ENCODE measurements around the gene MAGEA8. TPM values are rescaled to one million over a fixed set of nuclear protein-coding genes. Genes with fewer than 3 reads are reported as not detected.

MAGEA8 gene
- total and polyA plus RNA-seq, 10 of the 15 experiments (the other 5 are each of a cell fraction or from before 2014, with no cell fraction given), result 0.06 to 0.20 (median 0.13) TPM; not detected in 7

DNA sequence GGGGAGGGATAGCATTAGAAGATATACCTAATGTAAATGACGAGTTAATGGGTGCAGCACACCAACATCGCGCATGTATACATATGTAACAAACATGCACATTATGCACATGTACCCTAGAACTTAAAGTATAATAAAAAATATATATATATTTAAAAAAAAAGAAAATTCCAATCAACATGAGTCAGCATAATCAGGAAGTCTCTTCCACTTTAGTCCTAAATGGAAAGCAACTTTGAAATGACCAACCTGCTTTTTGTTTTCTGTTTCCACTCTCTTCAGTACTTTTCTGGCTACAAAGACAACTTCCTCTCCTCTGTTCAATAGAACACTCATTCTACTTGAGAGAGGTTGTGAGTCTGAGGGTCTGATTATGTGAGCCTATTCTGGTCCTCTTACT, 13.5 kb upstream of the MAGEA8 start (continued):
- TF ChIP-seq EED (IDR thresholded peaks at IDR 0.05; ENCODE audit: low read depth) (no peak), DPF2 (IDR thresholded peaks at IDR 0.05) (no peak), NR2F1 (conservative IDR thresholded peaks at IDR 0.05) (no peak), ASH2L (IDR thresholded peaks at IDR 0.05; ENCODE audit: borderline replicate concordance, low read depth) (no peak)
- TF ChIP-seq, protein P1, sequence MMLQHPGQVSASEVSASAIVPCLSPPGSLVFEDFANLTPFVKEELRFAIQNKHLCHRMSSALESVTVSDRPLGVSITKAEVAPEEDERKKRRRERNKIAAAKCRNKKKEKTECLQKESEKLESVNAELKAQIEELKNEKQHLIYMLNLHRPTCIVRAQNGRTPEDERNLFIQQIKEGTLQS (IDR thresholded peaks at IDR 0.05; ENCODE audit: borderline replicate concordance, extremely low read depth, low read depth, low read length), result no peak

DNA sequence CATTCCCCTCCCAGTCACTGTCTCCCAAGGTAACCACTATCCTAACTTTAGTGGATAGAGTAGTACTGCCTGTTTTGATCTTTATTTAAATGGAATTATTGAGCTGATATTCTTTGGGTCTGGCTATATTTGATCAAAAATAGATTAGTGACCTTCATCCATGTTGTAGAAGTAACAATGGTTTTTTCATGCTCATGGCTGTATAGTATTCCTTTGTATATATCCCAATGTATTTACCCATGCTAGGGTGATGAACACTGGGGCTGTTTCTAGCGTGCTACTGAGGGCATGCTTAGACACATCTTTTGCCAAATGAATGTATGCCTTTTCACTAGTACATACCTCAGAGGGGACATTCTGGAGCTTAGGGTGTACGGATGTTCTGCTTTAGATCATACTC, 10.1 kb upstream of the MAGEA8 start:
- intact Hi-C loops (cut with micrococcal nuclease; ENCODE audit: unreplicated experiment) (no loop called here), in situ Hi-C loops (cut with MboI) (no loop called here)
- no peak for TF ChIP-seq SIX5 (IDR thresholded peaks at IDR 0.05; ENCODE audit: low read depth, low read length, severe bottlenecking)
- TF ChIP-seq BHLHE40 (IDR thresholded peaks at IDR 0.05; ENCODE audit: borderline replicate concordance in 1 of 2, low read depth in 2 of 2, low read length in 1 of 2), result no peak
- TF ChIP-seq PML (IDR thresholded peaks at IDR 0.05; ENCODE audit: low read length), result no peak
- no peak for TF ChIP-seq USF1 (IDR thresholded peaks at IDR 0.05; ENCODE audit: borderline replicate concordance, extremely low read length, insufficient read depth, low read depth, low read length)
- TF ChIP-seq, protein P2, sequence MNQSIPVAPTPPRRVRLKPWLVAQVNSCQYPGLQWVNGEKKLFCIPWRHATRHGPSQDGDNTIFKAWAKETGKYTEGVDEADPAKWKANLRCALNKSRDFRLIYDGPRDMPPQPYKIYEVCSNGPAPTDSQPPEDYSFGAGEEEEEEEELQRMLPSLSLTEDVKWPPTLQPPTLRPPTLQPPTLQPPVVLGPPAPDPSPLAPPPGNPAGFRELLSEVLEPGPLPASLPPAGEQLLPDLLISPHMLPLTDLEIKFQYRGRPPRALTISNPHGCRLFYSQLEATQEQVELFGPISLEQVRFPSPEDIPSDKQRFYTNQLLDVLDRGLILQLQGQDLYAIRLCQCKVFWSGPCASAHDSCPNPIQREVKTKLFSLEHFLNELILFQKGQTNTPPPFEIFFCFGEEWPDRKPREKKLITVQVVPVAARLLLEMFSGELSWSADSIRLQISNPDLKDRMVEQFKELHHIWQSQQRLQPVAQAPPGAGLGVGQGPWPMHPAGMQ (IDR thresholded peaks at IDR 0.05; ENCODE audit: borderline replicate concordance), result no peak
- TF ChIP-seq, protein P3, sequence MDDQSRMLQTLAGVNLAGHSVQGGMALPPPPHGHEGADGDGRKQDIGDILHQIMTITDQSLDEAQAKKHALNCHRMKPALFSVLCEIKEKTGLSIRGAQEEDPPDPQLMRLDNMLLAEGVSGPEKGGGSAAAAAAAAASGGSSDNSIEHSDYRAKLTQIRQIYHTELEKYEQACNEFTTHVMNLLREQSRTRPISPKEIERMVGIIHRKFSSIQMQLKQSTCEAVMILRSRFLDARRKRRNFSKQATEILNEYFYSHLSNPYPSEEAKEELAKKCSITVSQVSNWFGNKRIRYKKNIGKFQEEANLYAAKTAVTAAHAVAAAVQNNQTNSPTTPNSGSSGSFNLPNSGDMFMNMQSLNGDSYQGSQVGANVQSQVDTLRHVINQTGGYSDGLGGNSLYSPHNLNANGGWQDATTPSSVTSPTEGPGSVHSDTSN (IDR thresholded peaks at IDR 0.05; ENCODE audit: insufficient replicate concordance, low read depth, low read length), result no peak
- TF ChIP-seq MTA2 (IDR thresholded peaks at IDR 0.05; ENCODE audit: low read depth), result no peak
- TF ChIP-seq BMI1 (IDR thresholded peaks at IDR 0.05; ENCODE audit: borderline replicate concordance), result no peak
- TF ChIP-seq CHD4 (IDR thresholded peaks at IDR 0.05), result no peak
- TF ChIP-seq SREBF1 (IDR thresholded peaks at IDR 0.05; ENCODE audit: low read length), result no peak
- TF ChIP-seq SUPT20H (IDR thresholded peaks at IDR 0.05; ENCODE audit: borderline replicate concordance, control insufficient read depth, low read depth, low read length), result no peak
- TF ChIP-seq ETV6 (conservative IDR thresholded peaks at IDR 0.05 in 1 of 2, IDR thresholded peaks at IDR 0.05 in 1 of 2; ENCODE audit: borderline replicate concordance in 1 of 2, low read depth in 1 of 2), result no peak
- Histone ChIP-seq H3K79me2 (ENCODE audit: control insufficient read depth, insufficient read depth, low read length) (no peaks in the 10 kb centered on the region), H3K4me2 (ENCODE audit: control insufficient read depth, insufficient read depth) (no peak overlapping the region), H3K36me3 (ENCODE audit: control insufficient read depth in 2 of 2, insufficient read depth in 2 of 2, low read length in 1 of 2) (no peaks in the 10 kb centered on the region), H3K27ac (ENCODE audit: control insufficient read depth, insufficient read depth) (no peak overlapping the region), H3K9ac (ENCODE audit: control insufficient read depth, insufficient read depth, low read length) (no peak overlapping the region), H3K4me3 (no peak overlapping the region), H2AFZ (ENCODE audit: control insufficient read depth, low read depth, low read length) (no peak overlapping the region), H3K4me1 (ENCODE audit: control insufficient read depth, insufficient read depth, low read length) (no peaks in the 10 kb centered on the region), H3K27me3 (replicated peaks in 1 of 2; ENCODE audit: control insufficient read depth in 2 of 2, insufficient read depth in 2 of 2, low read length in 1 of 2) (no peaks in the 10 kb centered on the region), H3K9me3 (replicated peaks; ENCODE audit: control insufficient read depth, insufficient read depth, low read length) (no peaks in the 10 kb centered on the region; the same call in 2 of the 3 replicates), H4K20me1 (ENCODE audit: control insufficient read depth, insufficient read depth) (no peaks in the 10 kb centered on the region)
- no peak for ATAC-seq
- FAIRE-seq, result no peak
- ChIA-PET CTCF (interaction anchor here (1.7 kb wide), 1 partner anchor 17 kb away, joined by 6 read pairs; no protein-coding TSS in a partner anchor), RAD21 (ENCODE audit: unreplicated experiment) (interaction anchor here (1.4 to 2.0 kb wide), 2 partner anchors 46 to 69 kb away, joined by 3 to 9 read pairs; no protein-coding TSS in a partner anchor), SMC1A (ENCODE audit: uncharacterized antibody, unreplicated experiment) (interaction anchor here (1.4 kb wide), 1 partner anchor 80 kb away, joined by 6 read pairs; no protein-coding TSS in a partner anchor), POLR2A (interaction anchor here (1.5 kb wide), 1 partner anchor 70 kb away, joined by 3 read pairs; no protein-coding TSS in a partner anchor)
- no TSS peak for BruUV-seq (replicated peaks)
- DNase-seq (ENCODE audit: low read depth, low spot score), result no peak
- 6% methylated on average over 2 of the region's 2 CpGs for WGBS (ENCODE audit: insufficient coverage, insufficient replicate concordance, low lambda C conversion rate, missing lambda C conversion rate)
